K562 (cell line): ENCODE measurements around the gene SFSWAP. TPM values are rescaled to one million over a fixed set of nuclear protein-coding genes. Genes with fewer than 3 reads are reported as not detected.

ENCODE experiments used
- ATAC-seq: fragments of 200-7000 bp; cut with Tn5 transposase; 3 replicates; pipeline ENCODE4 v1.9.1; 2020; ENCODE audit warnings: moderate library complexity
- BruUV-seq: library from RNA; stranded (reverse); fragments of 400-500 nt; replicated peaks from 2 replicates; lab custom pipeline; 2021; lab: Mats Ljungman, UMichigan
- CTCF ChIA-PET: fragments of 300-600 bp; formaldehyde crosslinking; extraction: SDS; loops from one replicate; lab custom pipeline; 2021; ENCODE audit warnings: low intra/inter-chr PET ratio; lab: Yijun Ruan, JAX
- POLR2A ChIA-PET: fragments of 300-600, 350-650 bp; sonication (Branson Sonifier 250); formaldehyde crosslinking; extraction: SDS; loops from one replicate; lab custom pipeline; 2021; ENCODE audit warnings: antibody characterized with exemption, inconsistent platforms; lab: Yijun Ruan, JAX
- DNase-seq, 4 experiments: peaks; one replicate each; pipeline versions ENCODE4 v3.0.0 to v3.0.0-alpha.2; 2011 to 2018; ENCODE audit warnings: low spot score in 3 of 4, mixed read lengths in 3 of 4; ENCODE audit errors: extremely low read depth in 1 of 4
- FAIRE-seq: peaks from 2 replicates; lab custom pipeline; 2011; peaks lifted over from hg19 to GRCh38; lab: Jason Lieb, UNC
- H2AFZ ChIP-seq: 2 replicates; pipeline ENCODE4 v1.6.0; 2011; ENCODE audit warnings: low read depth, low read length, control low read depth, inconsistent platforms
- H3K27ac ChIP-seq: fragments of 200-600 bp; 3 replicates; pipeline ENCODE4 v1.8.0; 2011; ENCODE audit warnings: low read depth, mild to moderate bottlenecking, control low read depth, inconsistent platforms, low read length, moderate library complexity, mixed read lengths; ENCODE audit errors: extremely low read depth
- H3K27me3 ChIP-seq, 2 experiments: fragments of 300-600 bp in 1 of 2; 2 replicates in 1 of 2; 3 replicates in 1 of 2; pipeline versions ENCODE4 v1.6.0 to v1.8.0; 2011; ENCODE audit warnings: inconsistent platforms in 2 of 2, low read length in 2 of 2, mild to moderate bottlenecking in 1 of 2, mixed read lengths in 1 of 2, moderate library complexity in 1 of 2; ENCODE audit not compliant: control insufficient read depth in 2 of 2, insufficient read depth in 2 of 2
- H3K36me3 ChIP-seq: fragments of 300-600 bp; 3 replicates; pipeline ENCODE4 v1.8.0; 2011; ENCODE audit warnings: mild to moderate bottlenecking, low read length, inconsistent platforms; ENCODE audit not compliant: control insufficient read depth, insufficient read depth
- H3K4me1 ChIP-seq, 2 experiments: fragments of 200-600 bp in 1 of 2; replicated peaks in 1 of 2; 2 replicates in 1 of 2; 3 replicates in 1 of 2; pipeline versions ENCODE4 v1.5.1 to v1.8.0; 2011; ENCODE audit warnings: inconsistent platforms in 2 of 2, low read length in 2 of 2, mild to moderate bottlenecking in 1 of 2, mixed read lengths in 1 of 2, moderate library complexity in 1 of 2; ENCODE audit not compliant: control insufficient read depth in 2 of 2, insufficient read depth in 2 of 2
- H3K4me2 ChIP-seq: 2 replicates; pipeline ENCODE4 v1.6.1; 2011; ENCODE audit warnings: low read length, control low read depth, inconsistent platforms, mixed read lengths; ENCODE audit not compliant: insufficient read depth
- H3K4me3 ChIP-seq: fragments of 200-600 bp; sonication (generic), shearing (Covaris generic); 2 replicates; pipeline ENCODE4 v1.5.1; 2016; ENCODE audit warnings: control low read depth, inconsistent platforms
- H3K79me2 ChIP-seq: fragments of 200-600 bp; 3 replicates; pipeline ENCODE4 v1.8.0; 2011; ENCODE audit warnings: low read length, inconsistent platforms; ENCODE audit not compliant: control insufficient read depth, insufficient read depth
- H3K9ac ChIP-seq, 2 experiments: 2 replicates each; pipeline versions ENCODE4 v1.6.0 to v1.6.1; 2011; ENCODE audit warnings: low read depth in 2 of 2, low read length in 2 of 2, control low read depth in 1 of 2, inconsistent platforms in 1 of 2, mild to moderate bottlenecking in 1 of 2, mixed read lengths in 1 of 2; ENCODE audit not compliant: insufficient read depth in 1 of 2
- H3K9me1 ChIP-seq: one replicate; pipeline ENCODE4 v1.6.0; 2011; ENCODE audit warnings: inconsistent platforms, mild to moderate bottlenecking, low read length, moderate library complexity; ENCODE audit not compliant: control insufficient read depth, insufficient read depth
- H3K9me3 ChIP-seq: replicated peaks from 2 replicates; pipeline ENCODE4 v1.5.1; 2011; ENCODE audit warnings: low read depth, low read length, inconsistent platforms; ENCODE audit not compliant: control insufficient read depth, insufficient read depth
- H4K20me1 ChIP-seq: replicated peaks from 2 replicates; pipeline ENCODE4 v1.6.1; 2011; ENCODE audit warnings: low read length, inconsistent platforms, mixed read lengths; ENCODE audit not compliant: control insufficient read depth, insufficient read depth
- DDX20 ChIP-seq: fragments of 450-650 bp; IDR thresholded peaks from 2 replicates; pipeline ENCODE4 v1.6.1; 2016; ENCODE audit warnings: missing genetic modification characterization, low read depth, mild to moderate bottlenecking, missing compliant biosample characterization, moderate library complexity
- GABPB2 ChIP-seq: fragments of 250-450 bp; sonication (Bioruptor Pico); conservative IDR thresholded peaks from 2 replicates; pipeline ENCODE4 v1.5.1; 2021; ENCODE audit warnings: mild to moderate bottlenecking
- MYC ChIP-seq, 2 experiments: fragments of 250-450 bp in 1 of 2; sonication (Bioruptor Pico) in 1 of 2; IDR thresholded peaks; 2 replicates each; pipeline versions ENCODE4 v1.5.1 to v1.6.1; 2012 to 2021; ENCODE audit warnings: low read depth in 2 of 2, borderline replicate concordance in 1 of 2, improper control_type of control experiment in 1 of 2, low read length in 1 of 2, mild to moderate bottlenecking in 1 of 2, moderate library complexity in 1 of 2
- SAFB ChIP-seq: fragments of 200-400 bp; formaldehyde crosslinking; IDR thresholded peaks from 2 replicates; pipeline ENCODE4 v1.6.1; 2017; ENCODE audit warnings: low read depth, low read length, borderline replicate concordance
- SP2 ChIP-seq: IDR thresholded peaks from 2 replicates; pipeline ENCODE4 v1.6.1; 2011; ENCODE audit warnings: mild to moderate bottlenecking, low read depth, low read length, moderate library complexity; ENCODE audit not compliant: poor library complexity, severe bottlenecking; ENCODE audit errors: extremely low read depth
- ZNF133 ChIP-seq: fragments of 250-450 bp; sonication (Bioruptor Pico); IDR thresholded peaks from 2 replicates; pipeline ENCODE4 v1.4.0; 2020; ENCODE audit warnings: mild to moderate bottlenecking
- ZNF184 ChIP-seq: sonication (generic); formaldehyde crosslinking; IDR thresholded peaks from 2 replicates; pipeline ENCODE4 v1.5.0; 2020; ENCODE audit warnings: missing genetic modification reagents
- ZNF695 ChIP-seq: fragments of 450-650 bp; formaldehyde crosslinking; IDR thresholded peaks from 2 replicates; pipeline ENCODE4 v1.4.0; 2020; ENCODE audit warnings: mild to moderate bottlenecking, moderate library complexity
- WGBS: fragments of 100-300 bp; shearing (Covaris generic); methylation state at CpG from one replicate; pipeline ENCODE4 v1.1.6; 2016; ENCODE audit warnings: low coverage, mixed read lengths; ENCODE audit not compliant: insufficient coverage; ENCODE audit errors: missing lambda C conversion rate; 5-methylcytosine and 5-hydroxymethylcytosine counted together
- in situ Hi-C: fragments of 300-500 bp; cut with MboI; formaldehyde crosslinking; loops from 4 replicates; pipeline ENCODE4 v1.15.0; 2018; ENCODE audit warnings: inconsistent platforms, mixed read lengths
- intact Hi-C: fragments of 100-400 bp; cut with micrococcal nuclease; formaldehyde crosslinking; loops from 2 replicates; pipeline ENCODE4 v1.14.2; 2022
- polyA plus RNA-seq, 8 experiments: library from polyadenylated mRNA; depleted of rRNA in 4 of 8; stranded (reverse) in 5 of 8; unstranded in 3 of 8; fragments of >200 nt; fragmentation: Nextera tagmentation in 2 of 8; fragmentation: Illumina TruSeq in 1 of 8; extraction: Ambion mirVana in 2 of 8; extraction: Trizol in 1 of 8; gene quantifications; 2 replicates each; pipeline versions ENCODE4 v1.2.1 to v1.2.3, GENCODE V29; 2011 to 2014; ENCODE audit warnings: inconsistent platforms in 1 of 8, missing spikeins in 1 of 8
- total RNA-seq, 7 experiments: library from RNA; depleted of rRNA in 6 of 7; stranded (reverse); fragments of >200 nt in 6 of 7; fragmentation: Illumina TruSeq in 2 of 7; extraction: Trizol in 2 of 7; gene quantifications; 2 replicates each; pipeline versions ENCODE4 v1.2.1 to v1.2.3, GENCODE V29; 2011 to 2021; ENCODE audit warnings: low replicate concordance in 1 of 7
- TF ChIP-seq, protein P1 (sequence below): conservative IDR thresholded peaks from 2 replicates; pipeline ENCODE4 v1.6.1; 2011; ENCODE audit warnings: low read depth, mild to moderate bottlenecking, low read length; ENCODE audit not compliant: control insufficient read depth

SFSWAP gene
- total and polyA plus RNA-seq, 9 of the 15 experiments (the other 6 are each of a cell fraction or from before 2014, with no cell fraction given), result 2.4 to 60.4 (median 32.6) TPM

DNA sequence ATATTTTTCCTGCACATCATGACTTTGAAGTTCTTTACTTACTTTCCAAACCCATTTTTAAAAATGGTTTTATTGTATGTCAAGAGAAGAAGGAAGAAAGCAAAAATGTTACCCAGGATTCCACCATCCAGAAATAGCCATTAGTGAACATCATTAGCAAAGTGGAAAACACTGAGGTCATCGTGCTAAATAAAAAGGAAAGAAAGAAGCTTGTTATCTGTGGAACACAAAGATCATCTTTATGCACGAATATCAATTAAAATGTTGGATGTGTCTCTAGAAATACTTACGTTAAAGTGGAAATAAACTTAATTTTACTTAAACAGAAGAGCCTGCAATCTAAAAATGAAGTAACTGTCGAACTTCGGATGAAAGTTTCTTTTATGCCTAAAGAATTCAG lies 27.3 kb downstream of the SFSWAP start:
- Histone ChIP-seq H2AFZ (no peak overlapping the region), H3K4me3 (no peak overlapping the region), H3K27me3 (no peaks in the 10 kb centered on the region), H3K4me2 (no peak overlapping the region), H3K9ac (no peak overlapping the region), H3K79me2 (no peaks in the 10 kb centered on the region), H4K20me1 (no peaks in the 10 kb centered on the region), H3K9me3 (peaks cover 15% of the 10 kb centered on the region), H3K9me1 (no peaks in the 10 kb centered on the region), H3K4me1 (peaks cover 0 to 3% of the 10 kb centered on the region in 2 experiments; a peak in 1 of 5 replicates), H3K27ac (no peak overlapping the region), H3K36me3 (peaks cover 89% of the 10 kb centered on the region)
- in situ Hi-C loops (no loop called here), intact Hi-C loops (no loop called here)
- DNase-seq (no peak), FAIRE-seq (no peak), ATAC-seq (no peak)
- POLR2A ChIA-PET, result no interaction called here
- no TSS peak for BruUV-seq
- WGBS, result 95% methylated on average over 5 of the region's 5 CpGs
- no peak for TF ChIP-seq SP2
- TF ChIP-seq SAFB, result 0 out of 2 replicates have a peak, but pooled peaks have one; percentile 6
- CTCF ChIA-PET, result no interaction called here

DNA sequence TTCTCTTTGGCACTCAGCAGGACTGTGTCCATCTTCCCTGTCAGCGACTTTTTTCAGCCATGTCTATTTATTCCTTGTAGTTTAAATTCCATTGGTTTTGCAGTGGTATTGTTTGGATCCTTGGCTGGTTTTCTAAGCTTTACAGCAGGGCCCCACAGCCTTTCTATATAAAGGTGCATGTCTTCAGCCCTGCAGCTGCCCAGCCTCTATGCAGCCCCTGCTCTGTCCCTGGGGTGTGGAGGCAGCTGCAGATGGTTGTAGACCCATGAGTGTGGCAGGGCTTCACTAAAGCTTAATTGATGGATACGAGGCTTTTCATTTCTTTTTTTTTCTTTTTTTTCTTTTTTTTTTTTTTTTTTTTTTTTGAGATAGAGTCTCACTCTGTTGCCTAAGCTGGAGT lies 29.7 kb downstream of the SFSWAP start:
- peaks cover 89% of the 10 kb centered on the region for H3K36me3 ChIP-seq
- peaks cover 24% of the 10 kb centered on the region for H3K9me3 ChIP-seq
- no peak overlapping the region for H3K27ac ChIP-seq
- no peak overlapping the region for H3K9ac ChIP-seq
- H3K4me3 ChIP-seq, result no peak overlapping the region
- CTCF ChIA-PET, result no interaction called here
- no peak overlapping the region for H2AFZ ChIP-seq
- ATAC-seq, result no peak
- POLR2A ChIA-PET, result no interaction called here
- BruUV-seq, result no TSS peak
- DNase-seq, result no peak
- no peaks in the 10 kb centered on the region for H3K27me3 ChIP-seq
- H3K4me1 ChIP-seq, result no peaks in the 10 kb centered on the region
- no peaks in the 10 kb centered on the region for H3K79me2 ChIP-seq
- intact Hi-C loops, result no loop called here
- H3K4me2 ChIP-seq, result no peak overlapping the region
- in situ Hi-C loops, result no loop called here
- TF ChIP-seq ZNF184 (CRISPR knock-in tag) (no peak), ZNF695 (no peak), MYC (IDR thresholded peaks at IDR 0.05; ENCODE audit: low read depth, low read length) (no peak), MYC (CRISPR knock-in tag; IDR thresholded peaks at IDR 0.05; ENCODE audit: borderline replicate concordance, low read depth) (no peak), ZNF133 (no peak), DDX20 (tag) (no peak), GABPB2 (no peak)
- TF ChIP-seq, protein P1, sequence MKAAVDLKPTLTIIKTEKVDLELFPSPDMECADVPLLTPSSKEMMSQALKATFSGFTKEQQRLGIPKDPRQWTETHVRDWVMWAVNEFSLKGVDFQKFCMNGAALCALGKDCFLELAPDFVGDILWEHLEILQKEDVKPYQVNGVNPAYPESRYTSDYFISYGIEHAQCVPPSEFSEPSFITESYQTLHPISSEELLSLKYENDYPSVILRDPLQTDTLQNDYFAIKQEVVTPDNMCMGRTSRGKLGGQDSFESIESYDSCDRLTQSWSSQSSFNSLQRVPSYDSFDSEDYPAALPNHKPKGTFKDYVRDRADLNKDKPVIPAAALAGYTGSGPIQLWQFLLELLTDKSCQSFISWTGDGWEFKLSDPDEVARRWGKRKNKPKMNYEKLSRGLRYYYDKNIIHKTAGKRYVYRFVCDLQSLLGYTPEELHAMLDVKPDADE, result no peak
- TF ChIP-seq, all 486 proteins: peak for 0
- 100% methylated on average over 2 of the region's 2 CpGs for WGBS
- no peaks in the 10 kb centered on the region for H4K20me1 ChIP-seq
- H3K9me1 ChIP-seq, result no peaks in the 10 kb centered on the region
- FAIRE-seq, result no peak
